Nephron progenitor cell (in vitro differentiated cells): Measurements from ENCODE around the gene ATP2B1.

Source experiments
- DNase-seq: peaks from one replicate; pipeline ENCODE4 v3.0.0; 2021
- H3K27ac Mint-ChIP-seq: 2 replicates; pipeline ENCODE4 v1.8.0; 2021; ENCODE audit warnings: mild to moderate bottlenecking, moderate library complexity, mixed read lengths
- H3K27me3 Mint-ChIP-seq: 2 replicates; pipeline ENCODE4 v1.8.0; 2021; ENCODE audit warnings: mild to moderate bottlenecking, low read depth, mixed read lengths; ENCODE audit not compliant: poor library complexity
- H3K36me3 Mint-ChIP-seq: 2 replicates; pipeline ENCODE4 v1.8.0; 2021; ENCODE audit warnings: low read depth, mixed read lengths
- H3K4me1 Mint-ChIP-seq: 2 replicates; pipeline ENCODE4 v1.8.0; 2021; ENCODE audit warnings: mixed read lengths
- H3K4me3 Mint-ChIP-seq: 2 replicates; pipeline ENCODE4 v1.8.0; 2021; ENCODE audit warnings: mild to moderate bottlenecking, moderate library complexity, mixed read lengths
- H3K9me3 Mint-ChIP-seq: 2 replicates; pipeline ENCODE4 v1.8.0; 2021; ENCODE audit warnings: mild to moderate bottlenecking, moderate library complexity, mixed read lengths
- CTCF ChIP-seq: fragments of 200-600 bp; sonication (generic); IDR thresholded peaks from 2 replicates; pipeline ENCODE4 v1.5.0; 2021; ENCODE audit warnings: antibody characterized with exemption

Gene ATP2B1

GRCh38 chr12:89691659-89692058 is 17.0 kb downstream of the ATP2B1 start:
- no peak for TF ChIP-seq CTCF
- no peaks in the 10 kb centered on the region for H3K27me3 Mint-ChIP-seq
- DNase-seq, result no peak
- H3K4me1 Mint-ChIP-seq, result peaks cover 20% of the 10 kb centered on the region
- H3K4me3 Mint-ChIP-seq, result no peak overlapping the region
- no peaks in the 10 kb centered on the region for H3K36me3 Mint-ChIP-seq
- no peak overlapping the region for H3K27ac Mint-ChIP-seq
- no peaks in the 10 kb centered on the region for H3K9me3 Mint-ChIP-seq

GRCh38 chr12:89690925-89691324 is 17.7 kb downstream of the ATP2B1 start:
- Mint-ChIP-seq H3K4me1 (peaks cover 20% of the 10 kb centered on the region), H3K4me3 (no peak overlapping the region), H3K27me3 (no peaks in the 10 kb centered on the region), H3K27ac (no peak overlapping the region), H3K9me3 (peaks cover 5% of the 10 kb centered on the region), H3K36me3 (peaks cover 5% of the 10 kb centered on the region)
- DNase-seq, result no peak
- no peak for TF ChIP-seq CTCF

GRCh38 chr12:89689306-89689705 is 19.3 kb downstream of the ATP2B1 start:
- no peaks in the 10 kb centered on the region for H3K27me3 Mint-ChIP-seq

GRCh38 chr12:89686311-89686710 is 22.3 kb downstream of the ATP2B1 start:
- TF ChIP-seq CTCF, result no peak
- no peak for DNase-seq
- Mint-ChIP-seq H3K4me3 (no peak overlapping the region), H3K27ac (no peak overlapping the region), H3K9me3 (peaks cover 46% of the 10 kb centered on the region), H3K27me3 (no peaks in the 10 kb centered on the region), H3K36me3 (peaks cover 50% of the 10 kb centered on the region), H3K4me1 (peaks cover 9% of the 10 kb centered on the region)

More at GRCh38 chr12:89689306-89689705, 19.3 kb downstream of the ATP2B1 start:
- peaks cover 17% of the 10 kb centered on the region for H3K4me1 Mint-ChIP-seq
- no peak for DNase-seq
- peaks cover 21% of the 10 kb centered on the region for H3K36me3 Mint-ChIP-seq
- peaks cover 16% of the 10 kb centered on the region for H3K9me3 Mint-ChIP-seq
- H3K27ac Mint-ChIP-seq, result no peak overlapping the region
- no peak for TF ChIP-seq CTCF
- no peak overlapping the region for H3K4me3 Mint-ChIP-seq

GRCh38 chr12:89685363-89685972 is 23.2 kb downstream of the ATP2B1 start:
- DNase-seq, result no peak
- Mint-ChIP-seq H3K4me3 (no peak overlapping the region), H3K36me3 (peaks cover 57% of the 10 kb centered on the region), H3K4me1 (peaks cover 5% of the 10 kb centered on the region), H3K27me3 (no peaks in the 10 kb centered on the region), H3K9me3 (peaks cover 54% of the 10 kb centered on the region), H3K27ac (no peak overlapping the region)
- TF ChIP-seq CTCF, result no peak

- DNase-seq, result no peak
- Mint-ChIP-seq H3K4me3 (no peak overlapping the region), H3K4me1 (no peaks in the 10 kb centered on the region), H3K9me3 (peaks cover 67% of the 10 kb centered on the region), H3K27ac (no peak overlapping the region), H3K27me3 (no peaks in the 10 kb centered on the region), H3K36me3 (peaks cover 71% of the 10 kb centered on the region)
- no peak for TF ChIP-seq CTCF
Observed at GRCh38 chr12:89684136-89684535, 24.5 kb downstream of the ATP2B1 start.
